Fibroblast of skin of abdomen (primary cell): Measurements from ENCODE around the gene SP110. TPM values are rescaled to one million over a fixed set of nuclear protein-coding genes. Genes with fewer than 3 reads are reported as not detected.
"Not testable (repeated sequence)": the region's sequence is repeated elsewhere in the genome, so short reads cannot be mapped to it uniquely, and the experiment has no call there.

Experiments
- DNase-seq: peaks from one replicate; pipeline ENCODE4 v3.0.0-alpha.2; 2013
- polyA plus RNA-seq, 2 experiments: library from polyadenylated mRNA; unstranded; fragments of 120-200 nt; gene quantifications; one replicate each; pipeline ENCODE4 v1.2.1, GENCODE V29; 2013; ENCODE audit not compliant: insufficient read length in 2 of 2

Gene SP110
- polyA plus RNA-seq (2013, experiment 1 of 2; ENCODE audit: insufficient read length): 9.5 TPM
- 9.8 TPM for polyA plus RNA-seq (2013, experiment 2 of 2; ENCODE audit: insufficient read length)

DNA sequence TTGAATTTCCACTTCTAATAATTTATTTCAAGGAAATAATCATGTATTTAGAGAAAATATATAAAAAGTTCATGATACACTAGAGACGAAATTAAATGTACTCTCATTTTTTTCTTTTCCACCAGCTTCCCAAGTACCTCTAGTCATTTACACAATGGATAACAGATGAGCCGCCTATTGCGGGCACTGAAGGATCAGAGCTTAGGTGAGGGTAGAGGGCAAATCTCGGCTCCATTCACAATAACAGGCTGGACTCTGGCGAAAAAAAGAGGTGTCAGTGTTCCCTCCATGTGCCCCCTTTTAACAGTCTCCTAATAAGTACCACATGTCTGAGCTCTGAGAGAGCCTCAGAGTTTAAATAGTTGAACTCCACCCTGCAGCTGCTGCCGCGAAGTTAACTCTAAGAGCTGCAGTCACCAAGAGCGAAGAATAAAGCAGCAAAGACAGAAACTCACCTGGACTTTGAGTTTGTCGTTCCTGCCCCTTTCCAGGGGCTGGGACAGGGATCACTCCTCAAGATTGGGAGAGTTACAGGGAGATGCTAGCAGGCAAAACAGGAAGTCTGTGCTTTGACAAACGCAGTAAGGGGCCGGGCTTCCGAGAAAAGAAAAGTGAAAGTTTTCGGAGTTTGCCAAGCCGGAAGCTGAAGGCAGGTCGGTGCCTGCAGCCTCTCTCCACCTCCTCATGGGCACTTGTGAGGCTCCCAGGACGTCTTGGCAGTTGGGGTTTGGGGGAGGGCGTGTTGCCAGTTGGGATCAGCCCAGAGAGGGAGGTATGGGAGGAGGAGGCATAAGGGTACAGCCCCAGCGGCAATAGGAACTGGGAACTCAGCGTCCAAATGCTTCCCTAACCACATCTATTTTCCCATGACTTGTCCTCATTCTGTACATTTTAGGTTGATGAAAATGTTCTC is at the start of gene SP110:
SP110 (minus strand) TSS at position 566 of the 913 bp plus-strand sequence. CDS start 3,057 bp downstream, outside the sequence.
- DNase-seq: peak; percentile 78

DNA sequence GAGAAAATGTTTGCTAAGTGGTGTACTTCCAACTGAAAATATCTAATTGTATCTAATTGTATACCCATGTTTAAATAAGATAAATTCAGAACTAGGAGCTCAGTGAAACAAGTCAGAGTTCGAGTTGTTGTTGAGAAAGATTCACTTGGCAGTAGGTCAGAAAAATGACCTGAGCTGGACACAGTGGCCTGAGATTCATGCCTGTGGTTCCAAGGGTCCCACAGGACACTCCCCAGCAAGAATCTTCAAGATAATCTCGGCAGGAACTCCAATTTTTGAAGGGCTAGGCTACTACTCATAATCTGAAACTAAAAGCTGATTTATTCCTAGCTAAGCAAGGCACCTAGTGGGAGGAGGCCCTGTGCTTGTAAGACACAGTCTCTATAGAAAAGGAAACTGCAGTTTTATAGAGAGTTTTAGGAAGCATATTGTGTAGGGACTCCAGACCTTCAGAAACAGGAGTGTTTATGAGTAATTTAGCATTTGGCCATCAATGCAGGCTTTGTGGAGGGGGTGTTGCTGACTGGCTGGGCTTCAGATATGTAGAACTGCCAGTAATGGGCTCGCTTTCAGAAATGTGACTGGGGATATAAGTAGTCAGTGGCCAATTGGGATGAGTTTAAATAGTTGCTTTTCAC is 48.9 kb upstream of the SP110 start:
- DNase-seq: no peak

DNA sequence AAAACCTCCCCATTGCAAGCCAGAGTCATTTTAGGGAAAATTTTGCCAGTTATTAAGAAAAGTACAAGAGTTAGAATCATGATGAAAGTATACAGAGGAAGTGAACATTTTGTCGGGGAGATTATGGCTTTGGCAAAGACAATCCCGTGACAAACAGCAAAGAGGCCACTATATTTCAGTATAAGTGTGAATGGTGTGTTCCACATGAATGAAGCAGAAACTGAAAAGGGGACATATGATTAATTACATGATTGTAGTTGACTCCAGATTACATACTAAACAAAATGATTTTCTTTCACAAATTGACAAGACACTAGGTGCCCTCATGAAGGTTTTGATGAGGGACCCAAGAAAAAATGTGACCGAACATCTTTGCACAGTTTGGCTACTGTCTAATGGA is 47.8 kb upstream of the SP110 start:
- no peak for DNase-seq

DNA sequence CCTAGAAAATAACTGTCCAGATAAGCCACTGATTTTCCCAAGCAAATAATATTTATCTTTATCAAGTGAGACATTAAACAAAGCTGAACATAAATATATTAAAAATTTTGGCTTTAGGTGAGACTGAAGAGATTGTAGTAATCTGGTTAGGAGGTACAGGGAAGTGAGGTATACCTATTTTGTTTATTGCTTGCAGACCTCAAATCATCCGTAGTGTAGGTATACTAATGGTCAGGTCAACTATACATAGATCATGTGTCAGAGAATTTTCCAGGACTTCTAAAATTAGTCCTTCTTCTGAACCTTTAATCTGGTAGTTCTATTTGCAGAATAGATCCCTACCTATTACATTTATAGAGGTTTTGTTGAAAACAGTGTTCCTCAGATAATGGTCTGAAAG is 47.3 kb upstream of the SP110 start:
- DNase-seq: no peak

DNA sequence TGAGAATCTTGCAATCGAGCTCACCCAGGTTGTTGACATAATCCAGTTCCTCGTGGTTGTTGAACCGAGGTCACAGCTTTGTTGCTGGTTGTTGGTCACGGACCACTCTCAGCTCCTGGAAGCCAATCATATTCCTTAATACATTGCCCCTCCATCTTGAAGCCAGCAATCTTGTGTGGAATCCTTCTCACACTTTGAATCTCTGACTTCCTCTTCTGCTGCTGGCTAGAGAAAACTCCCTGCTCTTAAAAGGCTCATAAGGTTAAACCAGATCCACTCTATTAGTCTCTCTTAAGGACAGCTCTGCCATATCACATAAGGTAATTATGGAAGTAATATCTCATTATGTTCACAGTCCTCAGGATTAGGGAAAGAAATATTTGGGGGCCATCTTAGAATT is 46.9 kb upstream of the SP110 start:
- DNase-seq: no peak

GRCh38 chr2:230264945-230265344 is 45.2 kb upstream of the SP110 start:
- DNase-seq: not testable (repeated sequence)

DNA sequence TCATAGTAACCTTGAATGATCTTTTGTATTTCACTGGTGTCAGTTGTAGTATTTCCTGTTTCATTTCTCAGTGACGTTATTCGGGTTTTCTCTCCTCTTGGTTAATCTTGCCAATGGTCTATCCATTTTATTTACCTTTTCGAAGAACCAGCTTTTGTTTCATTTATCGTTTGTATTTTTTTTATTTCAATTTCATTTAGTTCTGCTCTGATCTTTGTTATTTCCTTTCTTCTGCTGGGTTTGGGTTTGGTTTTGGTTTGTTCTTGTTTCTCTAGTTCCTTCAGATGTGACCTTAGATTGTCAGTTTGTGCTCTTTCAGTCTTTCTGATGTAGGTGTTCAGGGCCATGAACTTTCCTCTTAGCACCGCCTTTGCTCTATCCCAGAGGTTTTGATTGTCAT is 42.5 kb upstream of the SP110 start:
- DNase-seq: no peak

DNA sequence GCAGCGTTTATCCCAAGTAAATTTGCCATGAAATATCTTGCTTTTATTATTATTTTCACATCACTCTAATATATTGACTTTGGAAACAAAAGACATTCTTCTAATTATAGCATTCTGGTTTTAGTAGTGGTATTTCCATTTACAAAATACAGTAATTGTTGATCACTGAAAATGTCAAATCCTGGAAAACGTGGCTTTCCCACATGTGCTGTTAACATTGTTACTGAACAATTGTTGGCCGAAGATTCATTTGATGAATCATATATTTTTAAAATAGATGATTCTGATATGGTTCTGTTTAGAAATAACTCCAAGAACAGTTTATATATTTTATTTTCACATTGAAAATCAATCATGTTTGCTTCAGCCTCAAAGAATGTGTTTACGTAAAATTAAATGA is 38.7 kb upstream of the SP110 start:
- no peak for DNase-seq

DNA sequence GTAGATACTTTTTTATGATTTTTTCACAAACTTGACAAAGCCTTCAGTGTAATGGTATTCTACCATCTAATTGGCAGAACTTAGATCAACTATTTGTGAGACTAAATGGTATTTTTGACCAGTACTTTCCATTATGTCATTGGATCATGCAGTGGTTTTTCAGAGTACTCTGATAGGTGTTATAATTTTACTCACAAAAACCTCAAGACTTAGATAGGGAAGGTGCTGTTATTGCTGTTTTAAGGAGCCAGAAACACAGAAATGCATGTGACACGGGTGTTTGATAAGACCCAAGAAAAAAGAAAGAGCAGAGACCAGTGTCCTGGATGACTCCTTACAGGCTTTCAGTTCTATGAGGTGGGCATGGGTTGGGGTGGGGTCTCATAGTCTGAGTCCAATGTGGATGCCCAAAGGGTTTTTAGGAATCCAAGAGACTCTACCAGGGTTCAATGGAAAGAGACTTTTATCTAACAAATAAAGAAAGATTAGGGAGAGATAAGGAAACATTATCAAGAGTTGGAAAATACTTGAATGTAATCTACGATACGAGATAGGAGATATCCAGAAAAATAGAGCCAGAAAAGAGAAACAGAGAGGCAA is 37.0 kb upstream of the SP110 start:
- no peak for DNase-seq

- no peak for DNase-seq
Observed at GRCh38 chr2:230254152-230254881, 34.5 kb upstream of the SP110 start.

GRCh38 chr2:230250231-230250630 is 30.4 kb upstream of the SP110 start:
- DNase-seq: no peak

DNA sequence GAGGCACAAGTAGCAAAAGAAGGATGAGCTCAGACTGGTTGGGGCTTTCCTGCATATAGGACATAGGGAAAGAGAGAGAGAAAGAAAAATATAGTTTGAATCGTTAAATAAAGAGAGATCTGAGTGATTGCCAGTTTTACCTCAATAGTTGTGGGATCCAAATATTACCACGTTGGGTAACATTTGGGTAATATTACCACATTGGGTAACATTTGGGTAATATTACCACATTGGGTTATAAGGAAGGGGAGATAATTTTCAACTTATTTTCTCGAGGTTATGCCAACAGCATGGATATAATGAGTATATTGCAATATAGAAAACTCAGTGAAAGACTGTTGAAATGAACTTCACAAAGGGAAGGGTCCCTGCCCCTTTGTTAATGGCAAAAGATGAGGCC is 26.4 kb upstream of the SP110 start:
- DNase-seq: no peak

- DNase-seq: no peak
Observed at GRCh38 chr2:230244211-230244610, 24.4 kb upstream of the SP110 start.

DNA sequence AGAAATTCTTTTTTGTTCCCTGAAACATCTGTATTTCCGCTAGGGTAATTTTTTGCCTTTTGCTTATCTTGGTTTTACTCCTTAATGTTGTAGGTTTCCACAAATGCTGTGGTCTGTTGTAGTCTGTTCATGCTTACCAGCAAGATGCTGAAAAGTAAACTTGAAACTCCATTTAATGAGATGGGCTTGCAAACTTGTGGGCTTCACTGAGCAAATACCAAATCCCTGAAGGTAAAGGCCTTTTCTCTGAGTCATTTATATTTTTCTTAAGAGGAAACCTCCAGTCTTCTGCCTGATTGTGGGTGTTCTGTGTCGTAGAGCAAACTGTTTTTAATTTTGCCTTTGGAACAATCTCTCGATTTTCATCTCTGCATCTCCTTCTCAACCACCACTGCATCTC is 15.1 kb upstream of the SP110 start:
- no peak for DNase-seq

- DNase-seq: no peak
Observed at GRCh38 chr2:230234122-230234722, 14.4 kb upstream of the SP110 start.

GRCh38 chr2:230231251-230231650 is 11.5 kb upstream of the SP110 start:
- no peak for DNase-seq

GRCh38 chr2:230230496-230231200 is 10.9 kb upstream of the SP110 start:
- no peak for DNase-seq

- DNase-seq: peak; percentile 71
Observed at GRCh38 chr2:230230087-230230486, 10.3 kb upstream of the SP110 start.

- no peak for DNase-seq
Observed at GRCh38 chr2:230227216-230227615, 7.4 kb upstream of the SP110 start.

DNA sequence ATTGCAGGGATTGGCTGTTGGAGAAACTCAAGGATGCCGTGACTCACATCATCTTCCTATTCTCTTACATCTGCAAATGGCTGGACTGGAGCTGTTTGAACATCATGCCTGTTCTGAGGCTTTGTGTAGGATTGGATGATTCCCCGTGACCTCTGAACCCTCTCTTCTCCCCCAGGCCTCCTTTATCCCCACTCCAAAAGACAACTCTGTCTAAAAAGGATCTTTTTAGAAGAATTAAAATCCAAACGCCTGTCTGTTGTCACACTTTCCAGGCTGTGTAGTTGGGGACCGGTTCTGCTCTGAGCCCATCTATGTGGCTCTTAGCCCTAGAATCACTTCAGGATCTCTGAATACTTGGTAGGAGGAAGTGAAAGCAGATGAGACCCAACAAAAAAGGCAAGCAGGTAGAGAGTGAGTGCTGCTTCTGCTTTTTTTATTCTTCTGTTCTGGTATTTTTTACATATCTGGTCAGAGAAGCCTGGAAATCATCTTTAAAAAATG is 6.3 kb upstream of the SP110 start:
- DNase-seq: no peak

GRCh38 chr2:230225486-230225885 is 5.7 kb upstream of the SP110 start, which contains the start of gene SP140:
TSS of gene SP140 (plus strand) at chr2:230225736. CDS start at chr2:230225845, 109 bp downstream.
- DNase-seq: no peak
